HG02623 (cell line): Measurements from ENCODE around the gene GALNS.

Source experiments
- ATAC-seq: cut with Tn5 transposase; IDR thresholded peaks from one replicate; pipeline ENCODE4 v1.9.1; 2021; ENCODE audit warnings: moderate library complexity; ENCODE audit not compliant: unreplicated experiment

The GALNS gene

GRCh38 chr16:88787579-88788314 lies 69.0 kb downstream of the GALNS start:
- ATAC-seq: no peak

GRCh38 chr16:88785106-88785924 lies 71.4 kb downstream of the GALNS start, which contains the start of gene PIEZO1:
Gene PIEZO1 (minus strand): TSS chr16:88785220. CDS start chr16:88784964, 256 bp downstream.
- ATAC-seq: no peak

- no peak for ATAC-seq
Observed at GRCh38 chr16:88784856-88785105, 72.0 kb downstream of the GALNS start.

- no peak for ATAC-seq
Observed at GRCh38 chr16:88784074-88784855, 72.5 kb downstream of the GALNS start.

- no peak for ATAC-seq
Observed at GRCh38 chr16:88783391-88784073, 73.2 kb downstream of the GALNS start.

- no peak for ATAC-seq
Observed at GRCh38 chr16:88782454-88783390, 74.0 kb downstream of the GALNS start.

- no peak for ATAC-seq
Observed at GRCh38 chr16:88781140-88782077, 75.3 kb downstream of the GALNS start.

- ATAC-seq: no peak
Observed at GRCh38 chr16:88780142-88781062, 76.3 kb downstream of the GALNS start.

GRCh38 chr16:88779406-88780141 lies 77.2 kb downstream of the GALNS start:
- ATAC-seq: no peak

GRCh38 chr16:88778541-88779065 lies 78.1 kb downstream of the GALNS start:
- ATAC-seq: no peak

- no peak for ATAC-seq
Observed at GRCh38 chr16:88778271-88778525, 78.5 kb downstream of the GALNS start.

GRCh38 chr16:88777471-88778270 lies 79.1 kb downstream of the GALNS start:
- ATAC-seq: no peak

GRCh38 chr16:88775825-88776224 lies 80.9 kb downstream of the GALNS start:
- ATAC-seq: no peak

- ATAC-seq: no peak
Observed at GRCh38 chr16:88774544-88775393, 82.0 kb downstream of the GALNS start.

GRCh38 chr16:88773812-88774291 lies 82.9 kb downstream of the GALNS start:
- no peak for ATAC-seq
